ENCODE results near the gene HELB.

DNA sequence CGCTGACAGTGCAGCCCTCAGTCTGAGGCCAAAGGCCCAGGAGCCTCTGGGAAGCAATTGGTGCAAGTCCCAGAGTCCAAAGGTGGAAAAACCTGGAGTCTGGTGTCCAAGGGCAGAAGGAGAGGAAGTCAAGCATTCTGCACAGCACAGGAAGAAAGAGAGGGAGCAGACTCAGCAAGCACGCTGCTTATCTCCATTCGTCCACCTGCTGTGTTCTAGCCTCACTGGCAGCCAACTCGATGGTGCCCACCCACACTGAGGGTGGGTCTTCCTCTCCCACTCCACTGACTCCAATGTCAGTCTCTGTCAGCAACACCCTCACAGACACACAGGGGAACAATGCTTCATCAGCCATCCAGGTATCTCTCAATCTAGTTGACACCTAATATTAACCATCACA is 38.8 kb downstream of the HELB start:
- TF ChIP-seq POLR2A (IDR thresholded peaks at IDR 0.05; ENCODE audit: low read depth): no peak
- TF ChIP-seq, protein P1, sequence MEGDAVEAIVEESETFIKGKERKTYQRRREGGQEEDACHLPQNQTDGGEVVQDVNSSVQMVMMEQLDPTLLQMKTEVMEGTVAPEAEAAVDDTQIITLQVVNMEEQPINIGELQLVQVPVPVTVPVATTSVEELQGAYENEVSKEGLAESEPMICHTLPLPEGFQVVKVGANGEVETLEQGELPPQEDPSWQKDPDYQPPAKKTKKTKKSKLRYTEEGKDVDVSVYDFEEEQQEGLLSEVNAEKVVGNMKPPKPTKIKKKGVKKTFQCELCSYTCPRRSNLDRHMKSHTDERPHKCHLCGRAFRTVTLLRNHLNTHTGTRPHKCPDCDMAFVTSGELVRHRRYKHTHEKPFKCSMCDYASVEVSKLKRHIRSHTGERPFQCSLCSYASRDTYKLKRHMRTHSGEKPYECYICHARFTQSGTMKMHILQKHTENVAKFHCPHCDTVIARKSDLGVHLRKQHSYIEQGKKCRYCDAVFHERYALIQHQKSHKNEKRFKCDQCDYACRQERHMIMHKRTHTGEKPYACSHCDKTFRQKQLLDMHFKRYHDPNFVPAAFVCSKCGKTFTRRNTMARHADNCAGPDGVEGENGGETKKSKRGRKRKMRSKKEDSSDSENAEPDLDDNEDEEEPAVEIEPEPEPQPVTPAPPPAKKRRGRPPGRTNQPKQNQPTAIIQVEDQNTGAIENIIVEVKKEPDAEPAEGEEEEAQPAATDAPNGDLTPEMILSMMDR (IDR thresholded peaks at IDR 0.05): no peak

Measured in esophagus muscularis mucosa (tissue), 3 donors.